NB4 (cell line): ENCODE results near the gene RBMS1.

Experiments used
- CTCF ChIP-seq: IDR thresholded peaks from one replicate; pipeline ENCODE4 v1.5.1; 2012; ENCODE audit warnings: low read depth, low read length
- POLR2A ChIP-seq: IDR thresholded peaks from 2 replicates; pipeline ENCODE4 v1.6.1; 2011; ENCODE audit warnings: mild to moderate bottlenecking; ENCODE audit not compliant: insufficient read length; ENCODE audit errors: extremely low read depth

GRCh38 chr2:160493227-160494028 lies at the start of gene RBMS1:
- TF ChIP-seq CTCF (no peak), POLR2A (no peak)
